SK-N-MC (cell line): ENCODE measurements around the gene COL6A2.

Source experiments
- EZH2 ChIP-seq: fragments of 200-600 bp; sonication (generic); IDR thresholded peaks from one replicate; pipeline ENCODE4 v1.6.1; 2017; ENCODE audit warnings: antibody characterized with exemption
- POLR2AphosphoS5 ChIP-seq: IDR thresholded peaks from 2 replicates; pipeline ENCODE4 v1.6.1; 2012; ENCODE audit warnings: mild to moderate bottlenecking, low read depth, low read length, borderline replicate concordance

DNA sequence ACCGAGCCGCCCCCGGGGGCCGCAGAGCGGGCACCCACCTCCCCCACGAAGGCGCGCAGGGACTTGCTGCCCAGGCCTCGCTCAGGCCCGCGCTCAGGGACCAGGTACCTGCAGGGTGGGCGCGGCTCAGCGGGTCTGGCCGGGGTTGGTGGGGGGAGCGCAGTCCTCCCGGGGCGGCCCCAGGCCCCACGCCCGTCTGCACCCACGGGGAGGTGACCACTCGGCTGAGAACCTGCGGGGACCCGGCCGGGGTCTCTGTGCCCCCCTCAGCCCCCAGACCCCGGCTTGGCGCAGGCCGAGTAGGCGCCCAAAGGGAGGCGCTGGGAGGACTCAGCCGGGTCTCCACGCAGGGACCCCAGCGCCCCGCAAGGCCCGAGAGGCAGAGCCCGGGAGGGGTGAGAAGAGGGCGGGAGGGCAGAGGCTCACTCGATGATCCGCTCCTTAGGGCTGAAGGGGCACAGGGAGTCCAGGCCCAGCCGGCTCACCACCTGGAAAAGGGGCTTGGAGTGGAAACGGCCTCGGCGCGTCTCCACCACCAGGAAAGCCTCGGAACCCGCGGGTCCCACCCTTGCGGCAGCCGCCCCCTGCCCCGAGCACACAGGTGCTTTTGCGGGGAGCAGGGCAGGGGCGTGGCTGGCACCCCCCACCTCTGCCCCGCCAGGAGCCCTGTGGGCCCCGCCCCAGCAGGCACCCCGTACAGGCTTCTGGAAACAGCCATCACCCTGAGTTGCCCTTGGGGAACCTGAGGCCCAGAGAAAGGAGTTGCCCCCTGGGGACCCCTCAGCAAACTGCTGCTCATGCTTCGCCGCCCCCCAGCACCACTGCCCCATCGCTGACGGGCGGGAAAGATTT lies 48.2 kb downstream of the COL6A2 start:
- TF ChIP-seq EZH2, result no peak
- no peak for TF ChIP-seq POLR2AphosphoS5
